Upper lobe of right lung (tissue), 1 donor: ENCODE measurements around the gene METTL9. TPM values are rescaled to one million over a fixed set of nuclear protein-coding genes. Genes with fewer than 3 reads are reported as not detected.
"Not testable (repeated sequence)": the region's sequence is repeated elsewhere in the genome, so short reads cannot be mapped to it uniquely, and the experiment has no call there.

Experiments used
- ATAC-seq: fragments of 200-7000 bp; cut with Tn5 transposase; one replicate; pipeline ENCODE4 v1.9.1; 2020; ENCODE audit warnings: mild to moderate bottlenecking, moderate library complexity
- DNase-seq: peaks from one replicate; pipeline ENCODE4 v3.0.0-alpha.2; 2020
- H3K27ac ChIP-seq: fragments of 200-600 bp; one replicate; pipeline ENCODE4 v1.8.0; 2022
- H3K27me3 ChIP-seq: fragments of 200-600 bp; one replicate; pipeline ENCODE4 v1.8.0; 2022; ENCODE audit warnings: mild to moderate bottlenecking
- H3K36me3 ChIP-seq: fragments of 200-600 bp; one replicate; pipeline ENCODE4 v1.8.0; 2022
- H3K4me1 ChIP-seq: fragments of 200-600 bp; one replicate; pipeline ENCODE4 v1.8.0; 2022
- H3K4me3 ChIP-seq: fragments of 200-600 bp; one replicate; pipeline ENCODE4 v1.8.0; 2022; ENCODE audit warnings: mild to moderate bottlenecking
- H3K9me3 ChIP-seq: fragments of 200-600 bp; one replicate; pipeline ENCODE4 v1.8.0; 2022
- CTCF ChIP-seq: fragments of 200-600 bp; IDR thresholded peaks from one replicate; pipeline ENCODE4 v1.8.0; 2022; ENCODE audit warnings: antibody characterized with exemption
- intact Hi-C: fragments of 100-400 bp; cut with DNase I; formaldehyde crosslinking; loops from one replicate; pipeline ENCODE4 v1.11.0; 2022
- total RNA-seq: library from RNA; stranded (reverse); fragmentation: NEBNext Ultra II Directional; extraction: Animal tissue kit (Norgen Biotek cat#: 25700); gene quantifications from one replicate; pipeline ENCODE4 v1.2.1, GENCODE V29; 2021
- donor health status: DM: no; HTN: yes; CAD: no; lungs with severe emphysema.

METTL9 gene
- total RNA-seq, 1 donor from 2014 or later = 84.0 TPM

DNA sequence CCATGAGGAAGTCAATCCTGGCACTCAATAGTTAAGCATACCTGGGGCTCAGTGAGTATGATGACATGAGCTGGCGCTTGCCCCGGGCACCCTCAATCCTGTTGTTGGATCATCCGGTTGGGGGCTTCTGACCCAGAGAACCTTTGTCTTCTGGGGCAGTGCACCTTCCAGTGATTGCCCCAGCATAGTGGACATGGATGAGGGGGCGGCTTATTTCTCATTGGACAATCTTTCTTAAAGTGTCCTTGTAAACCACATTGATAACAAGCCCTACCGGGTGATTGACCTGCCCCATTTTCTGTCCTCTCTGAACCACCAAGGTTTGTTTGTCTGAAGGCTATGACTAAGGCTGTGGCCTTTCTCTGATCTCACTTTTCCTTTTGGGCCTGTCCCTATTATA, 34.8 kb downstream of the METTL9 start:
- Histone ChIP-seq H3K4me3 (no peak overlapping the region), H3K27ac (no peak overlapping the region), H3K27me3 (no peaks in the 10 kb centered on the region), H3K9me3 (no peaks in the 10 kb centered on the region), H3K4me1 (peaks cover 14% of the 10 kb centered on the region), H3K36me3 (no peaks in the 10 kb centered on the region)
- intact Hi-C loops = no loop called here
- no peak for TF ChIP-seq CTCF
- no peak for DNase-seq
- ATAC-seq = no peak

GRCh38 chr16:21635694-21636093, 36.3 kb downstream of the METTL9 start:
- H3K36me3 ChIP-seq, H3K4me3 ChIP-seq, H3K27me3 ChIP-seq, intact Hi-C loops, H3K9me3 ChIP-seq, H3K27ac ChIP-seq, ATAC-seq, DNase-seq: not testable (repeated sequence)
- peaks cover 12% of the 10 kb centered on the region for H3K4me1 ChIP-seq

- Histone ChIP-seq H3K27ac (no peak overlapping the region), H3K9me3 (no peaks in the 10 kb centered on the region), H3K36me3 (no peaks in the 10 kb centered on the region), H3K27me3 (no peaks in the 10 kb centered on the region), H3K4me3 (no peak overlapping the region), H3K4me1 (no peaks in the 10 kb centered on the region)
- intact Hi-C loops = no loop called here
- DNase-seq (no peak), ATAC-seq (peak; percentile 25)
- TF ChIP-seq CTCF = no peak
These were observed 37.9 kb downstream of the METTL9 start for GRCh38 chr16:21637032-21637968.

- no peak for TF ChIP-seq CTCF
- Histone ChIP-seq H3K36me3 (no peaks in the 10 kb centered on the region), H3K4me1 (no peaks in the 10 kb centered on the region), H3K27ac (no peak overlapping the region), H3K9me3 (no peaks in the 10 kb centered on the region), H3K4me3 (no peak overlapping the region), H3K27me3 (no peaks in the 10 kb centered on the region)
- no peak for ATAC-seq
- intact Hi-C loops = no loop called here
- DNase-seq = no peak
These were observed 39.2 kb downstream of the METTL9 start for GRCh38 chr16:21638573-21638975.

DNA sequence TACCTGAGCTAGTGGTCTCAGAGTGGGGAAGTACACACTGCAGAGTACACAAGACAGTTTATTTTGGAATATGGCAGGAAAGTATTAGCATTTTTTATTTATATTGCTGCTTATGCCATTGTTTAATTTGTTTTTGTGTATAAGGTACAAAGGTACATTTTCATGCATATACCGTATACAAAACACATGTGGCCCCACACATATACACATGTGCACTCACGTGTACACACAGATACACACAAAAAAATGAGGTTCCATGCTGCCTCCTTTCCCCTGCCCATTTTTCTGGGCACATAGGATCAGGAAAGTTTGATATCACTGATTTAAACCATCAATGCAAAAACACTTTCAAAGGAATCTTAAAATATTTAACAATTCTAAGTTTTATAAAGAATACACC, 40.1 kb downstream of the METTL9 start:
- no peak for TF ChIP-seq CTCF
- no peaks in the 10 kb centered on the region for H3K9me3 ChIP-seq
- H3K4me1 ChIP-seq = no peaks in the 10 kb centered on the region
- H3K27me3 ChIP-seq = no peaks in the 10 kb centered on the region
- no peak overlapping the region for H3K4me3 ChIP-seq
- no peak overlapping the region for H3K27ac ChIP-seq
- H3K36me3 ChIP-seq = no peaks in the 10 kb centered on the region
- DNase-seq = no peak
- intact Hi-C loops = no loop called here
- no peak for ATAC-seq

GRCh38 chr16:21641916-21642315, 42.5 kb downstream of the METTL9 start:
- Histone ChIP-seq H3K4me3 (no peak overlapping the region), H3K36me3 (peaks cover 2% of the 10 kb centered on the region), H3K4me1 (peaks cover 14% of the 10 kb centered on the region), H3K9me3 (no peaks in the 10 kb centered on the region), H3K27ac (no peak overlapping the region), H3K27me3 (no peaks in the 10 kb centered on the region)
- DNase-seq (no peak), ATAC-seq (no peak)
- intact Hi-C loops = no loop called here
- no peak for TF ChIP-seq CTCF
